GM21825 (cell line): ENCODE results near the gene VEPH1.

Source experiments
- ATAC-seq: cut with Tn5 transposase; IDR thresholded peaks from one replicate; pipeline ENCODE4 v1.9.1; 2021; ENCODE audit warnings: mild to moderate bottlenecking, moderate library complexity; ENCODE audit not compliant: unreplicated experiment

Gene VEPH1

DNA sequence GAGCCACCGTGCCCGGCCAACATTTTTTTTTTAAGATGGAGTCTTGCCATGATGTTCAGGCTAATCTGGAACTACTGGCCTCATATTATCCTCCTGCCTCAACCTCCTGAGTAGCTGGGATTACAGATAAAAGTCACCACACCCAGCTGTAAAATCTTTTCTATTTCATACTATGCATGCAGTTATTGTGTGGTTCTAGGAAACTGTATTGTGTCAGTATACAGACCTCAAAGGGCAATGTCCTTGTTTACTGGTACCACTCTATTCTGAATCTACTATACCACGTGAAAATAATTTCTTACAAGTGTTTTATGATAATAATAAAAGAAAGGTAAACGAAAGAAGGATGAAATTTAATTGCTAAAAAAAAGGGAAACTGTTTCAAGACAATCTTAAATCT, 190.0 kb downstream of the VEPH1 start:
- ATAC-seq = no peak

DNA sequence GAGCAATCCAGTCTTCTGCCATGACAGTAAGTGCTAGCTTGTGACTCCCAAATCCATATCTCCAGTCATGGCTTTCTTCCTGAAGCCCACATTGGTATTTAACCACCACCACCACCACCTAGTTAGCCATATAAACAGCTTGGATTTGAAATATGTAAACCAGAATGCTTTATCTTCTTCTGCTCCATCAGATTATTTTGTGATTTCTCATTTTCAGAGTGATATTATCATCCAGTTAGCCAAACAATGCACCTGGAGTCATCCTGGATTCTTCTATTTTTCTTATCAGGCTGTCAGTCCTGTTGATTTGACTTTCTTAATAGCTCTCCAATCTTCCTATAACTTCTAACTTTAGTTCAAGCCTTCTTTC, 190.9 kb downstream of the VEPH1 start:
- ATAC-seq = no peak

GRCh38 chr3:157311633-157312375, 191.4 kb downstream of the VEPH1 start:
- no peak for ATAC-seq

DNA sequence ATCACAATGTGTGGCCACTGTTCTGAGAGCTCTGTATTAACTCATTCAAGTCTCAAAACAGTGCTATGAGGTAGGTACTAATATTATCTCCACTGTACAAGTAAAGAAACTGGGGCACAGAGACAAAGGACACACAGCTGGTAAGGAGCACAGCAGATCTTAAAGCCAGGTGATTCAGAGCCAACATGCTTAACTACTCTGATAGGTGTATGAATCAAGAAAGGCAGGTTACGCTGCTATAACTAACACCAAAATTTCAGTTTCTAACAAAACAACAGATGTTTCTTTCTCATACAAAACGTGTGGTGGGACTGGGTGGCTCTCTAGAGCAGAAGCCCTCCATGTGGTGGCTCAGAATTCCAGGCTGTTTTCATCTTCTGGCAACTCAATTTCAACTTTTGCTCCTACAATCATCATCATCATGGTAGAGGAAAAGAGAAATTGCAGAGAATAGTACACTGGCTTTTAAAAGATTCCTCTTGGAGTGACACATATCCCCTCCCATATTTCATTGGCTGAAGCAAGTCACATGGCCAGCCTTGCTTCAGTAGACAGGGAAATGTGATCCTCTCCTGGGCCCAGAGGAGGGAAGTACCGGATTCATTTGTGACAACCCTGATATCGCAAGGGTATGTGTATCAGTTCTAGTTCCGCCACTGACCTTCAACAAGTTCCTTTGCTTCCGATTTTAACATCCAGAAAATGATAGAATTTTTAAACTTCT, 192.7 kb downstream of the VEPH1 start:
- ATAC-seq = no peak

DNA sequence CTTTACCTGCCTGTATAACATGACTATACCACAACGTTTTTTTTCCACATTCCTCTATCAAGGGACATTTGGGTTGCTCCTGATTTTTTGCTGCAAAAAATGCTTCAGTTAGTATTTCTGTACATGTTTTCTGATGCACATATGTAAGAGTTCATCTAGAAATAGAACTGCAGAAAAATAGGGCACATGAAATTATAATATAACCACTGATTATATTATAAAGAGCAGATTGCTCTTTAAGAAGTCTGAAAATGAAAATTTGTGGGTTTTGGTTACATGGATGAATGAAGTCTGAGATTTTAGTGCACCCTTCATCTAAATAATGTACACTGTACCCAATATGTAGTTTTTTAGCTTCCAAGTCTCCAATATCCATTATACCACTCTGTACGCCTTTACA, 196.7 kb downstream of the VEPH1 start:
- no peak for ATAC-seq

GRCh38 chr3:157305392-157305791, 197.8 kb downstream of the VEPH1 start:
- ATAC-seq = no peak

DNA sequence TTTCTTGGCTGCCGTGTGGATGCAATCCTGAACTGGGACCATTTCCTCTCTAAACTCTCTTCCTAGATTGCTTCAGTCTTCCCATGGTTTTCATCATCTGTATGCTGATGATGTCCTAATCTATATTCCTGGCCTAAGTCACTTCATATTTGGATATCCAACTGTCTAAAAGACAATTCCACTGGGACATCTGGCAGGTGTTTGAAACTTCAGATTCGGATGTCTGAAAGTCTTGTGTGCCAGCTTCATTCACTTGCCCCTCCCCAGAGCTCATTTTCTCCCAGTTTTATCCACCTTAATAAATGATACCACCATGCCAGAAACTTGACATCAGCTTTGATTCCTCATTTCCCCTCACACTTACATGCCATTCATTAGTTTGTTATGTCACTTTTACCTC, 201.5 kb downstream of the VEPH1 start:
- no peak for ATAC-seq

DNA sequence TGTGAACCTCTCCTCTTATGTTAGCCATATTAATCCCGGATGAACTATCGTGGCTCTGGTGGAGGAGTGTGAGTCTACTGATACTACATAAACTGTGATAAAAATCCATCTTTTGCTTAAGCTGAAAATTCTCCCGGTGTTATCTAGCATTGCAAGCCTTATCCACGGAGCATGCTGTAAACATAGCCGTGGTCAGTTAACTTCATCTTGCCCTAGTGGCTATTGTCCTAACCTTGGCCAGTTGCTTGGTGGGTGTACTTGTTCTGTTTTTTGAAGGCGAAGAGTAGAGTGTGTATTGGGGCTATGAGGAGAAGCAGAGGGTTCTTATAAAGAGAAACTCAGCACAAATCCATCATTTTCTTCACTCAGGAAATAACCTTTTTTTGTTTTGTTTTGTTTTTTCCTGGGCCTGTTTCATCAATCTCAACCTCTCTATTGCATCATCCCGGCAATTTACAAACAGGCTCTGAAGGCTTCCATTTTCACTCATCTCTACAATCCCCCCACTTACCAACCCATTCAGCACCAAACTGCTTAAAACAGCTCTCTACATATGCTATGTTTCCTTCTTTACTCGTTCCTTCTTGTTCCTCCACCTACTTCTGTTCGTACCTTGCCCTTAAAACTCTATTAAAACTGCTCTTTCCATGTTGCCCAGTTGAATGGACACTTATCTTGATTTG, 202.1 kb downstream of the VEPH1 start:
- ATAC-seq = no peak

DNA sequence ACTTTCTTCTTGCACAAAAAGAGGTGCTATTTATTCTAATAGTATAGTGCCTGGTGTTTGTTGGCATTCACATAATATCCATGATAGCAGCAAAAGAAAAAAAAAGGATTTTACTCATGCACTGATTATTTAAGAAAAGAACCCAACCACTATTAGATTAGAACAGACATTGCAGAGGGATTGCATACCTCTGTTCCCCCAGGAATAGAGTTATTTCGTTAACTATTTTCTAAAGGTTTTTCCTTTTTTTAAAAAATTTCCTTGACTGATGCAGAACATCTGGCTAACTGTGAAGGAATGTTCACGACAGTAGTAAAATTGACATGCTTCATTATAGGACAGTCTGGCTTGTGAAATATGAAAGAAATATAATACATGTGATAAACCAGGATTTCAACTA, 203.1 kb downstream of the VEPH1 start:
- no peak for ATAC-seq

DNA sequence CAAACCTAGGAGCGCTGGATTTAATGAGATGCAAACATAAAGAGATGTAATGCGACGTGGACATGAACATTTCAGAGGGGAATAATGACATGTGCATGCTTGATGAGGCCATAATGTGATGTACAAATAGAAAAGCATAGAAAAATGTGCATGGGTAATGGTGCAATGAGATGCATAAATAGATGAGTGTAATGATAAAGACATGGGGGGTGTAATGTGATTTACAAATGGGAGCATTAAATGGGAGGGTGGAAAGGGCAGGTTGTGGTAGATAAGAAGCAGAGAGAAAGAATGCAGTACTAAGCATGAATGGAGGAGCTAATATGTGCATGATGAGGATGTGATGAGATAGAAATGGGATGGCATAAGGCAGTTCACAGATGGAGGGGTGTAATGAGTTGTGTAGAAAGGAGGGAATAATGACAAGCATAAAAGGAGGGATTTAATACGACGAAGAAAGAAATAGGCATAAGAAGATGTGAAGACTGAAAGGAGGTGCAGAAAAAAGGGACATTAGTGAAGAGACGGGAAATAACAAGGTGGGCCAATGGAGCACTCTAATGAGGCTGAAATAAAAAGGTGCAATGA, 205.8 kb downstream of the VEPH1 start:
- ATAC-seq = no peak

- no peak for ATAC-seq
Observed at GRCh38 chr3:157294953-157295352, 208.3 kb downstream of the VEPH1 start.

GRCh38 chr3:157294491-157294890, 208.7 kb downstream of the VEPH1 start:
- no peak for ATAC-seq

GRCh38 chr3:157290766-157291165, 212.4 kb downstream of the VEPH1 start:
- ATAC-seq = no peak

DNA sequence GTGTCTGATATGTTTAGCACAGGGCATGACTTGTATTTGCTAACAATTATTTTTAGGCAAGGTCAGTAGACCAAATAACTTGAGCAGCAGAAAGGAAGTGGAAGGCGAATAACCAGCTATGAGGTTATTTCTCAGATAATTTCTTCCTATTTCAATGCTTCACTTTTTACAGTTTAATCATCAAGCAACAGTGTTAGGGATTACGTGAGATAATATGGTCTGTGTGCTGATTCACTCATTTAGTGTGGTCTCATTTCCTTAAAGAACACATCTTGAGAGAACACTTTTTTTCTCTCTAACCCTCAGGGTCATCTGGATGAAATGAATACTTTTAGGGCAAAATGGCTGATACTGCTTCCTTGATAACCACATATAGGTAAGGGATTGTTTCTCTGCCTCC, 217.2 kb downstream of the VEPH1 start:
- ATAC-seq = no peak

DNA sequence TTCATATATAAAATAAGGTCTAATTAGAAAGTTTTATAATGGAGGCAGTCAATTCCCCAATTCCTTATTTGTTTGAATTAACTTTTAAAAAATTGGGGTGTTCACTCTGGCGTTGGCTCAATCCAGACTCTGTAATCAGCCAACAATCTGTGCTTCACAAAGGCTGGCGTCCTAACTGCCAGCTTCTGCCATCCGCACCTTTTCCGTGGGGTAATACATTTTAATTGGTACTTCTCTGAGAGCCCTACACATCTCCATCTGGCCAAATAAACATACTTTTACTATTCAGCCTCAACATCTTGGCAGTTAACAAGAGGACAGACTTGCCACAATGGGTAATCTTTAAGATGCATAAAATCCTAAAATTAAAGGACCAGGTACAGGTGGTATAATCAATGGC, 218.1 kb downstream of the VEPH1 start:
- no peak for ATAC-seq

- ATAC-seq = no peak
Observed at GRCh38 chr3:157284688-157285087, 218.5 kb downstream of the VEPH1 start.

- no peak for ATAC-seq
Observed at GRCh38 chr3:157282261-157283191, 220.7 kb downstream of the VEPH1 start.

DNA sequence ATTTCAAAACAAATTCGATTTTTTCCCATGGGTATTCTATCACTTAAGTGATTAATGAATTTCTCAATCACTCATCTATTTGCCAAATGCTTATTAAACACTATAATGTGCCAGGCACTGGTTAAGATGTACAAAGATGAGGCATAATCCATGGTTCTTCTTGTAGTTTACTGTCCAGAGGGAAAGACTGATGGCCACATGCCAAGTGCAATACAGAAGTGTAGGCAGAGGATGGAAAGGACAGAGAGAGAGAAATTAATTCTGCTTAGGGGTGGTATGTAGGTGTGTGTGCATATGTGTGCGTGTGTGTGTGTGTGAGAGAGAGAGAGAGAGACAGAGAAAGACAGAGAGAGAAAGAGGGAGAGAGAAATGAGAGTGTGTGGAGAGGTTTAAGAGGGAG, 222.4 kb downstream of the VEPH1 start:
- ATAC-seq = no peak

- ATAC-seq = no peak
Observed at GRCh38 chr3:157280354-157280753, 222.9 kb downstream of the VEPH1 start.

DNA sequence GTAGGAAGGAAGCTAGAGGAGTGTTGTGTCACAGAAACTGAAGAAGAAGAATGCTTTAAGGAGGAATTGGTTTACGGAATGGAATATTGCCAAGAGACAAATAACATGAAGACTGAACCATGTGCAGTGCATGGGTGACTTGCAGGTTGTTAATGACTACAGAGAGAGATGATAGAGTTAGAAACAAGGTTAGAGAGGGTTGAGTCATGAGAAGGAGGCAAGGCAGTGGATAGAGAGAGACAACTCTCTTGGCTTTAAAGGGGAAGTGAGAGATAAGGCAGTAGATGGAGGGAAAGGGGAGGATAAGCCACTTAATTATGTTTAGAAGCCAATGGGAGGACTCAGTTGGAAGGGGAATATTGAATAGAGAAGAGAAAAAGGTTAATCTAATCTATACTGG, 224.0 kb downstream of the VEPH1 start:
- ATAC-seq = no peak

GRCh38 chr3:157276801-157277200, 226.4 kb downstream of the VEPH1 start:
- ATAC-seq = no peak
